GM21447 (cell line): Measurements from ENCODE around the gene SWT1.

Source experiments
- ATAC-seq: cut with Tn5 transposase; IDR thresholded peaks from one replicate; pipeline ENCODE4 v1.9.1; 2021; ENCODE audit not compliant: unreplicated experiment

SWT1 gene

GRCh38 chr1:185287451-185287850 is 130.5 kb downstream of the SWT1 start:
- no peak for ATAC-seq

- ATAC-seq: no peak
Observed at GRCh38 chr1:185288435-185288834, 131.5 kb downstream of the SWT1 start.

GRCh38 chr1:185289880-185290279 is 132.9 kb downstream of the SWT1 start:
- ATAC-seq: no peak

GRCh38 chr1:185291159-185291558 is 134.2 kb downstream of the SWT1 start:
- no peak for ATAC-seq

GRCh38 chr1:185291652-185292051 is 134.7 kb downstream of the SWT1 start:
- no peak for ATAC-seq

GRCh38 chr1:185292237-185292636 is 135.3 kb downstream of the SWT1 start:
- ATAC-seq: no peak

GRCh38 chr1:185293967-185294542 is 137.1 kb downstream of the SWT1 start:
- no peak for ATAC-seq

- no peak for ATAC-seq
Observed at GRCh38 chr1:185295091-185295490, 138.1 kb downstream of the SWT1 start.

- ATAC-seq: no peak
Observed at GRCh38 chr1:185297982-185298381, 141.0 kb downstream of the SWT1 start.

GRCh38 chr1:185300152-185300551 is 143.2 kb downstream of the SWT1 start:
- no peak for ATAC-seq

- ATAC-seq: no peak
Observed at GRCh38 chr1:185305419-185305818, 148.5 kb downstream of the SWT1 start.

- ATAC-seq: no peak
Observed at GRCh38 chr1:185308126-185308525, 151.2 kb downstream of the SWT1 start.

- ATAC-seq: no peak
Observed at GRCh38 chr1:185309566-185309965, 152.6 kb downstream of the SWT1 start.

GRCh38 chr1:185311589-185312225 is 154.7 kb downstream of the SWT1 start:
- ATAC-seq: no peak

- ATAC-seq: no peak
Observed at GRCh38 chr1:185312361-185313138, 155.6 kb downstream of the SWT1 start.

GRCh38 chr1:185314411-185314810 is 157.4 kb downstream of the SWT1 start:
- ATAC-seq: no peak

- no peak for ATAC-seq
Observed at GRCh38 chr1:185315445-185316071, 158.6 kb downstream of the SWT1 start.

GRCh38 chr1:185316163-185317033 is 159.4 kb downstream of the SWT1 start:
- peak; percentile 46 for ATAC-seq

- ATAC-seq: peak; percentile 70
Observed at GRCh38 chr1:185317034-185317885, 160.3 kb downstream of the SWT1 start, which contains the start of gene IVNS1ABP. TSS of gene IVNS1ABP (minus strand) at chr1:185317243. CDS start at chr1:185309493, 7,750 bp downstream.

- peak; percentile 46 for ATAC-seq
Observed at GRCh38 chr1:185317886-185318310, 160.9 kb downstream of the SWT1 start.
